HEK293 (cell line): Measurements from ENCODE around the gene VARS1.

ENCODE experiments used
- CTCF ChIP-seq: fragments of 450-650 bp; formaldehyde crosslinking; IDR thresholded peaks from 2 replicates; pipeline ENCODE4 v1.5.1; 2016; ENCODE audit warnings: missing biosample characterization, missing genetic modification characterization
- HIC1 ChIP-seq: fragments of 450-650 bp; formaldehyde crosslinking; IDR thresholded peaks from 2 replicates; pipeline ENCODE4 v1.5.1; 2016; ENCODE audit warnings: missing biosample characterization, missing genetic modification characterization
- INSM2 ChIP-seq: fragments of 450-650 bp; formaldehyde crosslinking; IDR thresholded peaks from 2 replicates; pipeline ENCODE4 v1.5.1; 2016; ENCODE audit warnings: missing biosample characterization, missing genetic modification characterization
- KLF16 ChIP-seq: fragments of 450-650 bp; formaldehyde crosslinking; IDR thresholded peaks from 2 replicates; pipeline ENCODE4 v1.5.1; 2017; ENCODE audit warnings: missing biosample characterization, missing genetic modification characterization
- PBX3 ChIP-seq: sonication (generic); formaldehyde crosslinking; IDR thresholded peaks from 2 replicates; pipeline ENCODE4 v1.8.1; 2022; ENCODE audit warnings: mild to moderate bottlenecking, moderate library complexity, missing genetic modification reagents
- SCRT1 ChIP-seq: fragments of 450-650 bp; formaldehyde crosslinking; IDR thresholded peaks from 2 replicates; pipeline ENCODE4 v1.5.1; 2016; ENCODE audit warnings: missing biosample characterization, missing genetic modification characterization, borderline replicate concordance
- TRIM28 ChIP-seq: IDR thresholded peaks from 2 replicates; pipeline ENCODE4 v1.6.1; 2011; ENCODE audit warnings: low read length, control low read depth, borderline replicate concordance
- TSHZ1 ChIP-seq: fragments of 450-650 bp; formaldehyde crosslinking; IDR thresholded peaks from 2 replicates; pipeline ENCODE4 v1.5.1; 2016; ENCODE audit warnings: missing biosample characterization, missing genetic modification characterization, borderline replicate concordance
- ZNF239 ChIP-seq: fragments of 450-650 bp; formaldehyde crosslinking; IDR thresholded peaks from 2 replicates; pipeline ENCODE4 v1.5.1; 2016; ENCODE audit warnings: missing biosample characterization, missing genetic modification characterization
- ZNF366 ChIP-seq: fragments of 450-650 bp; formaldehyde crosslinking; conservative IDR thresholded peaks from 2 replicates; pipeline ENCODE4 v1.5.1; 2016; ENCODE audit warnings: missing biosample characterization, missing genetic modification characterization
- ZNF558 ChIP-seq: fragments of 450-650 bp; formaldehyde crosslinking; IDR thresholded peaks from 2 replicates; pipeline ENCODE4 v1.5.1; 2016; ENCODE audit warnings: missing biosample characterization, missing genetic modification characterization
- ZNF596 ChIP-seq: fragments of 450-650 bp; IDR thresholded peaks from 2 replicates; pipeline ENCODE4 v1.5.0; 2018; ENCODE audit warnings: missing biosample characterization, mild to moderate bottlenecking, missing genetic modification characterization, moderate library complexity
- ZNF776 ChIP-seq: fragments of 450-650 bp; formaldehyde crosslinking; IDR thresholded peaks from 2 replicates; pipeline ENCODE4 v1.5.0; 2017; ENCODE audit warnings: missing biosample characterization, missing genetic modification characterization, borderline replicate concordance

GRCh38 chr6:31811645-31812044, 16.1 kb upstream of the VARS1 start:
- TF ChIP-seq HIC1 (tag by site-specific recombination), result no peak
- no peak for TF ChIP-seq ZNF366
- TF ChIP-seq ZNF239 (tag by site-specific recombination), result no peak
- no peak for TF ChIP-seq SCRT1 (tag by site-specific recombination)
- TF ChIP-seq ZNF558, result no peak
- no peak for TF ChIP-seq KLF16 (tag by site-specific recombination)
- TF ChIP-seq PBX3 (CRISPR knock-in tag), result no peak
- TF ChIP-seq TSHZ1 (tag by site-specific recombination), result no peak
- no peak for TF ChIP-seq INSM2 (tag by site-specific recombination)
- TF ChIP-seq CTCF (tag by site-specific recombination), result no peak
- no peak for TF ChIP-seq TRIM28
- no peak for TF ChIP-seq ZNF596 (tag by site-specific recombination)
- TF ChIP-seq ZNF776, result no peak
